C1 segment of cervical spinal cord (tissue), 14 donors: ENCODE data around the gene APOB.

Experiments used
- DNase-seq, 14 donors: peaks; one replicate each; lab custom pipeline; 2025; lab: John Stamatoyannopoulos, UW

The APOB gene

DNA sequence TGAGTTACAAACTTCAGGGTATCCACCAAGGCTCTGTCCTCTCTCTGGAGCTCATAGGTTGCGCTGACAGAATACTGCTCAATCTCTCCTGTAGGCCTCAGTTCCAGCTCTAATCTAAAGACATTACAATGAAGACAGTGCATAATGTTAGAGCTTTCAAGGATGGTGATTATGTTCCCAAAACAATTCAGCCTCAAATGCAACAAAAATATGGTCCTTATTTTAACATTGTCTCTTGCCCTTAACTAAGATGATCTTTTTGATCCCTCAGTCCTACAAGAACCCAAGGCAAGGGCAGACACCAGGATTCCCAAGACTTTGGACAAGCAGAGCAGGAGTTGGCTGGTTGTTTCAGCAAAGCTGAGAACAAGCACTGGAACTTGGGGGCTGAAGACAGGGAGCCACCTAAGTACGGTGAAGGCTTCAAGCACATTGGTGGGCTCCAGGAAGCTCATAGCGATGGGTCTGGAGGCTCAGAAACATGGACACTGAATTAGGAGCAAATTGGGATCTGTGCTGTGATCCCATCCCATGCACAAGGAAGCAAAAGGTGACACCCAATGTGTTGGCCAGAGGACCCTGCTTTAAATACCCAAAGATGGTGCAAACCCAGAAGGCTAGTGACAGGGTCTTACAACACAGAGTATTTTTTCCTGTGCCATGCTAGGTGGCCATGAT, 24.7 kb downstream of the APOB start:
- no peak for DNase-seq

DNA sequence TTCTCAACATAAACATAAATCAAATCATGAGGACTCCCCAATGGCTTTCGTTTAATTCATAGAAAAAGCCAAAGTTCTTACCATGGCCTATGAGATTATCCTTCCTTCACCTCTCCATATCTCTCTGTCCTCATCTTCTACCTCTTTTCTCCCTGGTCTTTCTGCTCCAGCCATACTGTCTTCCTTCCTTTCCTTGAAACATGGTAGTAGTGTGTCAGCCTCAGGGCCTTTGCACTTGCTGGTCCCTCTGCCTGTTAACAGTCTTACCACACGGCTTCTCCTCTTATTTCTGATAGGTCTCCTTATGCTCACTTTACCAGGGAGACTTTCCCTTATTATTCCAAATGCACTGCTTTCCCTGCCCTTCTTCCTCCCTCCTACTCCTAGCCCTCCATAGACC, 25.6 kb downstream of the APOB start:
- no peak for DNase-seq

DNA sequence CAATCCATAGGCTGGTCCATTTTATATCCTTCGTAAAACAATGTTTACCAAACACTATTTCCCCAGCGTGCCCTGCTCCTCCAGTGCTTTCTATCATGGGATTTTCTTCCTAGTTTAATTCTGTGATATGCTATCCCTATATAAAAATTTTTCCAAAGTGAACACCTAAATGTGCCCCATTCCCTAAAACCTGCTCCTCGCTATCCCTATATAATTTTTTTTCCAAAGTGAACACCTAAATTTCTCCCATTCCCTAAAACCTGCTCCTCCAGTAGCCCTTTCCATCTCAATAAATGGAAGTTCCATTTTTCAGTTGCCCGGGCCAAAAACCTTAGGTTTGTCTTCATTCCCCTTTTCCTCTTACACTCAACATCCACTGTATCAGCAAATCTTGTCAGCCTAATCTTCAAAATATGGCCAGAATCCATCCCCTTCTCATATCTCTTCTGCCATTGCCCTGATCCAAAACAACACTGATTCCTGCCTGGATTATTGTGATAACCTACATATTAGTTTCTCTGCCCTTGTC, 26.1 kb downstream of the APOB start:
- no peak for DNase-seq

DNA sequence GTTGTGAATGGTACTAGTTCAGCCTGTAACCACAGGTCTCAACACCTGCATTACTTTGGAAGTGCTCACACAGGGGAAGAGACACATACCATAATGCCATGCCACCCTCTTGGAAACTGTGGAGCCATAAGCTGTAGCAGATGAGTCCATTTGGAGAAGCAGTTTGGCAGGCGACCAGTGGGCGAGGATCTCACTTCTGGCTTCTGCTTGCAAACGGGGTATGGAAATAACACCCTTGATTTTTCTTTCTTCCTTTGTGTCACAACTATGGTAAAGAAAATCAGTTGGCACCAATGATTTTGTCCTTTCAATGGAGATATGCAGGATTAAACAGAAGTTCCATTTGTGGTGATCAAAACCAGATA, 28.6 kb downstream of the APOB start:
- DNase-seq = no peak

DNA sequence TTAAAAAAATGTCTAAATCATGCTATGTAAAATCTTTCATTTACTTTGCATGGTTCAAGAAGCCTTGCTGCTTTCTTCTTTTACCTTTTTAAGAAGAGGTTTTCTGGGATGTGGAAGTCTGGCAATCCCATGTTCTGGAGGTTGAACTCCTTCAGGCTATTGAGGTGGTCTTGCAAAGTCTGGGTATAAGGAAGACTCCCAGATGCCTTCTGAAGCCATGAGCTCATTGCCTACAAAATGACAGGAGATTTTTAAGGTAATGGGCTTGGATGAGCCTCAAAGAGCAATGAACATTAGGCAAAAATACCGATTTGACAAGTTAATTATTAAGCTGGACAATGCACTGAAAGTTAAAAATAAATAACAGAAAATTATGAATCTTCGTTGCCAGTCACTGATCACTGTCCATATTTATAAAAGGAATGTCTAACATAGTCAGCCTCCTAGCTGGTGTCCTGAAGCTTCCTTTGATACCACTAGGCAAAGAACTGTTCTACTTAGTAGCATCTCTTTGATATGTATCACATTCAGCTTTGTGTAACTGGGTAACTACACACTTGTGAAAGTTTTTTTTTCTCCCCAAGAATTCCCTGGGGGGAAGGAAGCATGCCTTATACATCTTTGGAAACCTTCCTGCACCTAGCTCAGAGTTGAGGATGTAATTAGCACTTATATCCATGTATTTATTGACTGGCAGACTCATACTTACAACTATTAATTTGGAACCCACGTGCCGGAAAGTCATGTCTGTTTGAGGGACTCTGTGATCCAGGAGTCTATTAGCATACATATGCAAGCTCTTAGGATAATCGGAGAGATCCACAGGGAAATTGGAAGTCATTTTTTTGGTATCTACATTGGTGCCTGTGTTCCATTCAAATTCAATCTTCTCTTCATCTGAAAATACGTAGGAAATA, 29.3 kb downstream of the APOB start:
- DNase-seq = no peak

DNA sequence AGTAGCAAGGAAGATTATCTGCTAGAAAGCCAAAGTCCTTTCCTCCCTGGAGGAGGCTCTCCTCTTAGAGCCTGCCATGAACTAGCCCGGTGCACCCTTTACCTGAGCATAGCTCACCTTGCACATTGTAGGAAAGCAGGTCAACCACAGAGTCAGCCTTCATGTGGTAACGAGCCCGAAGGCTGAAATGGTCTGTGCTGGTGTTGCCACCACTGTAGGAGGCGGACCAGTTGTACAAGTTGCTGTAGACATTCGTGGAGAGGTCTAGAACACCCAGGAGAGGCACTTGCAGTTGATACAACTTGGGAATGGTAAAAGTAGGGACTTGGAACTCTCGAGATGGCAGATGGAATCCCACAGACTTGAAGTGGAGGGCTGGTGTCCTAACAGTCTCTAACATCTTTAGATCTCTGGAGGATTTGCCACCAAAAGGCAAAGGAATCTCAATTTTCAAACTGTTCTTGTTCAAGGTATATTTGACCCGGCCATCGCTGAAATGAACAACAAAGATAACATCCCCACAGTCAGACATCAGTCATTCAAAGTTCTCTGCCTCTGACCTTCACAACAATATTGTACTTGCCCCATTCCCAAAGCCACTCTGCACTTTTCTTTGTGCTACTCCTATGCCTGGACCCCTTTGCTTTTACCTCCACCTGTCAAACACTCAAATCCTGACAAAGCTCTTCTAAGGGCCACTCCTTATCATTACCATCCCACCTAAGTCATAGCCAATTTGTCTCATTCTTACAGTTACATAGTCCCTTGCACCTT, 30.6 kb downstream of the APOB start:
- DNase-seq = no peak

DNA sequence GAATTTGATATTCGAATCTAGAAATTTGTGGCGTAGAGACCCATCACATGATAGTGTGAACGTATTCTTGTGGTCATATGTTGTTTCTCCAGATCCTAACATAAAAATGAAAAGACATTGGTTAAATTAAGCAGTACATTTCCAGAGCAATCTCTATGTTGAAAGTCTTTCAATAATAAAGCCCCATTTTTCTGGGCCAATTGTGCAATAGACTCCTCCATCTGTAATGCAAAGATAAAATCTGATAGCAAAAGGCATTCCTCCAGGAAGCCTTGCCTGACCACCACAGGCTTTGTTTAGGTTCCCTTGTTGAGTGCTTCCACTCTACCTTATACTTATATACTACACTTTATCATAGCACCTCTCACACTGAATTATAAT, 31.3 kb downstream of the APOB start:
- no peak for DNase-seq

DNA sequence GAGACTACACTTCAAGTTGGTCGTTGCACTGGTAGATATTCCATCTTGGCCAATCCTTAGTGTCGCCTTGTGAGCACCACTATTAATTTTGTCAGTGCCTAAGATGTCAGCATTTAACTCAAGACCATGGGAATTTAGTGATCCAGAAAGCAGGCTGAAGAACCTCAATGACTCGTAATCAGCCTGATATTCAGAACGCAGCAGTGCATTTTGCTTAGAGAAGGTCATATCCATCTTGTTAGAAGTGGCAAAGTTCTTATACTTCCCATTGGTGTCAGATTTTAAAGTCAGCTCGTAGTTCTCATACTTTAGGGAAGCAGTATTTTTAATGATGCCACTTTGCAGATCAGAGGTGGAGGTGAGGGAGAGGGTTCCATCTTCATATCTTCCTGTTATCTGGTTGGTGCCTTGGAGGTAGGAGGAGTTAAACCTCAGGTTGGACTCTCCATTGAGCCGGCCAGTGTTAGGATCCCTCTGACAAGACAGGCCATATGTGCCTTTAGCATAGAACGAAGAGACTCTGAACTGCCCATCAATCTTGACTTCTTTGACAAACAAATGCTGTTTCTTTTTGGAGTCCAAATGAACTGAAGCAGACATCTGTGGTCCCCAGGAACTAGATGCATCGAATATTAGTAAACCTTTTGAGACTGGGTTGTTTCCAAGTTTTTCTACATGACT, 31.9 kb downstream of the APOB start:
- no peak for DNase-seq

DNA sequence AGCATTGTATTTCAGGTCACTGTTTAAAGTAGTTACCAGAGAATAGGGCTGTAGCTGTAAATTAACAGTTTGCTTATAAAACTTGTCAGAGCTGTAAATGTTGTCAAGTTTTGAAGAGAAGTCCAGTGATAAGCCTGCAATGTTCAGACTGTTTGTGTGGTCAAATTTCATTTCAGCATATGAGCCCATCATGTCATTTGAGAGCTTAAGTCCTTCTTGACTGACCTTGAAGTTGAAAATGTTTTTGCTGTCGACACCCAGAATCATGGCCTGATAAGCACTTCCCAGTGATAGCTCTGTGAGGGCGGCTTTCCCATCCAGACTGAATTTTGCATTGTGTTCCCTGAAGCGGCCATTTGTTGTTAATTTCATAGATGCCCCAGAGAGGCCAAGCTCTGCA, 32.4 kb downstream of the APOB start:
- DNase-seq = no peak

DNA sequence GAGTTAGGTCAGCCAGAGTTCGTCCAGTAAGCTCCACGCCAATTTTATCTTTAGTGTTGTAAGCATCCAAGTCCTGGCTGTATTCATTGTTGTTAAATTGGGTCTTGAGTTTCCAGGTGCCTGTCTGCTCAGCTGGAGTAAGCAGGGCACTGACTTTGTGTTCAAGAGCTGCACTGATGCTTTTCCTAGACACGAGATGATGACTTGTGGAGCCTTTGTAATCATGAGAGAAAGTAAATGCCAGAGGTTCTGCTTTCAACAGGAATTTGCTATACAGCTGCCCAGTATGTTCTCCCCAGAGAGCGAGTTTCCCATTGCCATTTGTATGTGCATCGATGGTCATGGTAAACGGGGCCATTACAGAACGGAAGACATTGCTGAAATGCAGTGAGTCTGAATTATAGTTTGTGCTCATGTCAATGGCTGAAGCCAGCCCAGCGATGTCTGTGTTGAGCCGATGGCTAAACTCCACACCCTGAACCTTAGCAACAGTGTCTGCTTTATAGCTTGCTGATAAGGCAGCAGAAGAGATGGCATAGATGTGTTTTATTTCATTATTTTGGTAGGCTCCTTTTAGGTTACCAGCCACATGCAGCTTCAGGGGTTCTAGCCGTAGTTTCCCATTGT, 32.9 kb downstream of the APOB start:
- DNase-seq = no peak

DNA sequence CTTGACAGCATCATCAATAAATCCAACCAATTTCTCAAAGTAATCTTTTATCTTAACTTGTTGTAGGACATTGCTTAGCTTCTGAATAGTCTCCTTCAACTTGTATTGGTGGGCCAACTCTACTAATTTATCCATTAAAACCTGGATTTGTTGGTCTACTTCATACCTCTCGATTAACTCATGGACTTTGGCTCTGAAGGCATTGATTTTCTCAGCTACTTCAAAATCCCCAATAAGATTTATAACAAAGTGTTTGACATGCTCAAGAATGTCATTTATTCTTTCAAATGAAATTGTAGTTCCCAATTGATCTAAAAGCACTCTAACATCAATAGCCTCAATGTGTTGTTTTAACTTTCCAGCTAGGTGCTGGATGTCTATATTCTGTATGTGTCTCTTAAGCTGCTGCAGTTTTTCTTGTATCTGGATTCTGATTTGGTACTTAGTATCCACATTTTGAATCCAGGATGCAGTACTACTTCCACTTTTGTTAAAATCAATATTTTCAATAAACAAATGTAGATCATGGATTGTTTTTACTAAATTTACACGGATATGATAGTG, 34.1 kb downstream of the APOB start:
- DNase-seq = no peak

DNA sequence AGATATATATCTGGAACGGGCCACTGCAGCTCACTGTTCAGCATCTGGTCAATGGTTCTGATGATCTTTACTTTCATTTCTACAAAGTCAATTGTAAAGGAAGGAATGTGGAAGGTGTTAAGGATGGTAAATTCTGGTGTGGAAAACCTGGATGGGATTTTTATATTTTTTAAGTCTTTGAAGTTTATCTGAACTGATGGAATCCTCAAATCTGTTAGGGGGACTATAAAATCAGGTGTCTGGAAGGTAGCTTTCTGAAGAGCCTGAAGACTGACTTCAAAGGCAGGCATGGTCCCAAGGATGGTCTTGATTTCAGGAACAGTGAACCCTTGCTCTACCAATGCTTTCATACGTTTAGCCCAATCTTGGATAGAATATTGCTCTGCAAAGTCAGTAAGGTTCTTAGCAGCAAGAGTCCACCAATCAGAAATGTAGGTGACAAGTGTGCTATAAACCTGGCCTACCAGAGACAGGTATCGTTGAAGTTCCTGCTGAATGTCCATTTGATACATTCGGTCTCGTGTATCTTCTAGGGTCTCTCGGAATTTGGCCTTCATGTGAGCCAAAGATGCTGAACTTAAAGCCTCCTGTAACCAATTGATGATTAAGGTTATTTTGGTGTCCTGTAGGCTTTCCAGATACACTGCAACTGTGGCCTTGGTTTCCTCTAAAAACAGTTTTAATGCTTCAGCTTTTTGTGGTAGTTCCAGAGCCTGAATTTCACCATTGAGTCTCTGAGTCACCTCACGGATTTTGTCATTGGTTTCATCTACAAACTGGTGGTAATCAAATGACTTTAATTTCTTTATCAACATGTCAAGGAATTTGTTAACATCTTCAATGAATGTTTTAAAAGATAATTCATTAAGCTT, 34.8 kb downstream of the APOB start:
- DNase-seq = no peak

DNA sequence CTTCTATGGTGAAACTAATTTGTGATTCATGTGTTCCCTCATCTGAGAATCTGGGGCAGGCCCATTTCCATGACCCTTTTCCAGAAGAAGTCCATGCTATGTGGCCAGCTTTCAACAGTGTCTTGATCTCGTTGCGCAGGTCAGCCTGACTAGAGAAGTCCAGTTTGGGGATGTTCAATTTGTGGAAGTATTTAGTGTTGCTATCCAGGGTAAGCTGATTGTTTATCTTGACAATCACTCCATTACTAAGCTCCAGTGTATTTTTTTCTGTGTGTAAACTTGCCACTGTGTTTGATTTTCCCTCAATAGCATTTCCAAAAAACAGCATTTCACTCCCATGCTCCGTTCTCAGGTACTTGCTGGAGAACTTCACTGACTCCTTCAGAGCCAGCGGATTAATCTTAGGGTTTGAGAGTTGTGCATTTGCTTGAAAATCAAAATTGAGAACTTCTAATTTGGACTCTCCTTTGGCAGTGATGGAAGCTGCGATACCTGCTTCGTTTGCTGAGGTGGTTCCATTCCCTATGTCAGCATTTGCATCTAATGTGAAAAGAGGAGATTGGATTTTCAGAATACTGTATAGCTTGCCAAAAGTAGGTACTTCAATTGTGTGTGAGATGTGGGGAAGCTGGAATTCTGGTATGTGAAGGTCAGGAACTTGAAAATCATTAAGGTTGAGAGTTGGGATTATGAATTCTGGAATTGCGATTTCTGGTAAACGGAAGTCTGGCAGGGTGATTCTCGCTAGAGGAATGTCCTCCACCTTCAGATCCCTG, 35.7 kb downstream of the APOB start:
- DNase-seq = no peak

DNA sequence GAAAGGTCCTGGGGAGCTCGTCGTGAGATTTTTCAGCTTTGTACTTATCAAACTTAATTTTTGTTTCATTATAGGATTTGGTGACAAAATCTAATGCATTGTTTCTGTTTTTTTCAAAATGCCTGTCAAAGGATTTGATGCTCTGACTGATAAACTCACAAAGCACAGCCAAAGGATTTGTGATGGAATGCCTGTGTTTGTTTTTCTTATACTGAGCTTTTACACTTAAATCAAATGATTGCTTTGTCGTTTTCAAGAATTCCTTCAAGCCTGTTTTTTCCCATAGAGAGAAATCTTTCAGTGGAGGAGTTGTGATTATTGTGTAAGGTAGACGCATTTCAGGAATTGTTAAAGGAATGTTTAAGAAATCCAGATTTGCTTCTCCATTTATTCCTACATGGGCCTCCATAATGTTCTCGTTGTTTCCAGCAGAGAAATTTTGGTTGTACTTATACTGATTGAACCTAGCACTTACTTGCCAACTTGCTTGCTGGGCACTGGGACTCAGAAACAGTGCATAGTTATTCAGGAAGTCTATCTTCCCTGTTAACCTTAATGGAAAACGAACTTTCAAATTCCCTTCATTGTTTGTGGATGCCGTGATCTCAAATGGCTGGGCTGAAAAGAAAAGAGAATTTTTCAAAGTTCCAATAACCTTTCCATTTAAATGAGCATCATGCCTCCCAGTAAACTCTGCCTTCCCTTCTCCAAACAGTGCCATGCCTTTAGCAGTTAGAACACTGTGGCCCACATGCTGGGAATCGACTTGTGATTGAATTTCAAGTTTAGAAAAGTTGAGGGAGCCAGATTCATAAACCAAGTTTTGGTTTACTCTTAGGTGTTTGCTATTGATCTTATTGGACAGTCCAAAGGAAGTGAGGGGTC, 36.5 kb downstream of the APOB start:
- no peak for DNase-seq

DNA sequence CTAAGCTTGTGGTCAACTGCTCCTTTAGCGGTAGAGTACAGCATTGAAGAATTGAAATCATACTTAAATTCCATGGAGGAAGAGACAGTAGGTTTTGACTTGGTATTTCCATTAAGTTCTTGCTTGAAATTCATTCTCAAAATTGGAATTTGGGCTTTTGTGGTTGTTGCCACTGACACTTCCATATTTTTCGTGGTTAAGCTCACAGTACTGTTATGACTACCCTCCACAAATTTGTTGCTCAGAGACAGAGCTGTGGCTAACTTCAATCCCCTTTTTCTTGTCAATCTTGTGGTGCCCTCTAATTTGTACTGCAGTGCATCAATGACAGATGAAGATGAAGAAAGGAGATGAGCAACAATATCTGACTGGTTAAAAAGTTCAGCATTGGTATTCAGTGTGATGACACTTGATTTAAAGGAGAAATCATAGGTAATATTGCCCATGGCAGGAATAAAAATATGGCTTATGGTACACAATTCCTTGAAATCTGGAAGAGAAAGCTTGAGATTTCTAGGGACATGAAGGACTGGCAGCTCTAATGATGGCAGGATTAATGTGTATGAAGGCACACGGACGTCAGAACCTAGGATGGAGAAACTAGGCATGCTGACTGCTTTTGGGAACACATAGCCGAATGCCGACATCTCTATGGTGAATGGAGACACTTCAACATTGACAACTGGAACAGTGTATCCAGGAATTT, 37.3 kb downstream of the APOB start:
- DNase-seq = no peak

DNA sequence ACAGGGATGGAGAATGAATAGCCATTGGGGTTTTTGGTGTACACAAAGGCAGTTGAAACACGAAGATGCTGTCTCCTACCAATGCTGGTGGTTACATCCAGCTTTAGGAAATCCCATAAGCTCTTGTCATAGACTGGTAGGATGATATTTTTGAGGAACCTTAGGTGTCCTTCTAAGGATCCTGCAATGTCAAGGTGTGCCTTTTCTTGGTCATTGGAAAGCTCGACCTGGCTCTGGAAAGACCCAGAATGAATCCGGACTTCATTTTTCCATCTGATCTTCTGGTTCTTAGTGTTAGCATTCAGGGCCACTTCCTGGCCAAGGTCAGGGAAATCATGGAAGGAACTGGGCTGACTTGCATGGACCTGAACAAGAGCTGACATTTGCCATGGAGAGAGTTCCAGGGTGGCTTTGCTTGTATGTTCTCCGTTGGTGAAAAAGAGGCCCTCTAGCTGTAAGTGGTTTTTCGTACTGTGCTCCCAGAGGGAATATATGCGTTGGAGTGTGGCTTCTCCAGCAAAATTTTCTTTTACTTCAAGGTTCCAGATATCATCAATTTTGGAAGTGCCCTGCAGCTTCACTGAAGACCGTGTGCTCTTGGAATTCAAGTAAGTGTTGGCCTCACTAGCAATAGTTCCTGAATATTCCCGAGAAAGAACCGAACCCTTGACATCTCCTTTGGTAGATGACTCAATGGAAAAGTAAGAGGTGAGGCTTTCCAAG, 38.0 kb downstream of the APOB start:
- no peak for DNase-seq
